Stimulated activated CD4-positive, alpha-beta T cell treated with anti-CD3 and anti-CD28 coated beads, Interleukin-12 subunit alpha, Interleukin-12 subunit beta, amount 100 ng/mL, for 48 hours (primary cell): ENCODE data around the gene NBPF3.
A peak's percentile ranks its signal among the peaks of the same experiment; 100 is the strongest.

ENCODE experiments used
- DNase-seq, 3 donors: peaks; one replicate each; pipeline ENCODE4 v3.0.0-alpha.2; 2020; ENCODE audit warnings: low read depth in 2 of 3, low spot score in 1 of 3

Gene NBPF3

GRCh38 chr1:21491488-21492355 is 51.8 kb downstream of the NBPF3 start:
- DNase-seq = no peak

GRCh38 chr1:21492356-21492625 is 52.4 kb downstream of the NBPF3 start:
- DNase-seq = no peak

DNA sequence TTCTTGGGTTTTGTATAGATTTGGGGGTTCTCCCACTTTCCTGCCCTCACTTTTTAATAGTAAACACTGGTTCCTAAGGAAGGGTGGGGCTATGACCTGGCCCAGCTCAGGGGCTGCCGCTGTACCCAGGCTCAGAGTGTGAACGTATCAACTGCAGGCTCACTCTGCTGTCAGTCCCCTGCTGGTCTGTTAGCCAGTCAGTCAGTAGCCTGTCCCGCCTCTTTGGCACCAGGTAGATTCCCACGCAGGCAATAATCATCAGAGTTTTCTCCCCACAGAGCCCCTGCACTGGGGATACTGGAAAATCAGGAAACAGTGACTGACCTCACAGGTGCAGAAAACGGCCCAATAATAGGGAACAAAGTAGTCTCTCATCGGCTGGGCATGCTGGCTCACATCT is 54.3 kb downstream of the NBPF3 start:
- DNase-seq = no peak

DNA sequence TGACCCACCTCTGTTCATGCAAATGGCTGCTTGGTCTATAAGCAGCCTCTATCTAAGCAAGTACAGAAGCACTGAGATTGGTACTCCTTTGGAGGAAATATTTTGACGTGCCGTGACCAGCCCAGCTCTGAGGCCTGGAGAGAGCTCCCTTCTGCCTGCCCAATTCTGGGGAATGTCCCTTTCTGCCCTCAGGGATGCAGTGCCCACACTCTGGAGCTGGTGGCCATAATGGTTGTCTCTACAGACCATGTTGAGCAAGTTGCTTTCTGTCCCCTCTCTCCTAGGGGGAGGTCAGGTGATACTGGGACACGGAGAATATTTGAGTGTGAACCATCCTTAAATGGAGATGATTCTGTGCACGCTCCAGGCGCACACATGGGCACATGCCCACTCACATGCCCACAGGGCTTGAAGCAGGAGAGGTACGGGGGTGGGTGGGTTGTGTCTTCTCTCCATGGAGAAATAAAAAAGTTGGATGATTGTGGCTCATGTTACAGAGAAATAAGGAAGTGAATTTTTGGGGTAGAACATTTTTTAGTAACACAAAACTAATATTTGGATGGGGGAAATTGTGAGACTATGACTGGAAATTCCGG is 55.4 kb downstream of the NBPF3 start:
- DNase-seq = no peak

DNA sequence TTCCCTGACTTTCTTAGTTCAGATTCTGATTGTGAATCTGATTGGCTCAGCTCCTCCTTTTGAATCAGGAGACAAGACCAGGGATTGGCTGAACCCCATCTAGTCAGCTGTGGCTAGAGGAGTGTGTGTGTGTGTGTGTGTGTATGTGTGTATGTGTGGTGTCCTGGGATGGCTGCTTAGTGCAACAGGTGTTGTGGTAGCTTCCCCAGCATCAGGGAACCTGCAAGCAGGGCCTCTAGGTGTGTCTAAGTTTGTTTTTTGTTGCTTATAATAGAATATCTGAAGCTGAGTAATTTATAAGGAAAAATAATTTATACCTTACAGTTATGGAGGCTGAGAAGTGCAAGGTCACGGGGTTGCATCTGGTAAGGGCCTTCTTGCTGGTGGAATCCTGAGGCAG is 56.1 kb downstream of the NBPF3 start:
- DNase-seq = no peak

DNA sequence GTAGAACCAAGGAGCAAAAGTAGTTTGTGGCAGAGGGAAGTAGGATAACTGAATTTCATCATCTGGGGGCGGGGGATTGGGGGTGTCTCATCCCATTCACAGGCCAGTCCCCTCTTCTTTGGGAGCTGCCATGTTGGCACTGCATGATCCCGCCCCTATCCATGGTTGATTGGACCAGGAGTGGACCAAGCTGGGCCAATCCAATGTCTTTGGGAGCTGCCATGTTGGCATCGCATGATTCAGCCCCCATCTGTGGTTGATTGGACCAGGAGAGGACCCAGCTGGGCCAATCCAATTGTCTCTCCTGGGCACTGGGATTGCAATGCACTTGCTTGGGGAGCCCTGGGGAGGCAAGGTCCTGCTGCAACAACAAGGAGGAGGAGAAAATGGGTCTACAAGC is 56.9 kb downstream of the NBPF3 start:
- DNase-seq = no peak

DNA sequence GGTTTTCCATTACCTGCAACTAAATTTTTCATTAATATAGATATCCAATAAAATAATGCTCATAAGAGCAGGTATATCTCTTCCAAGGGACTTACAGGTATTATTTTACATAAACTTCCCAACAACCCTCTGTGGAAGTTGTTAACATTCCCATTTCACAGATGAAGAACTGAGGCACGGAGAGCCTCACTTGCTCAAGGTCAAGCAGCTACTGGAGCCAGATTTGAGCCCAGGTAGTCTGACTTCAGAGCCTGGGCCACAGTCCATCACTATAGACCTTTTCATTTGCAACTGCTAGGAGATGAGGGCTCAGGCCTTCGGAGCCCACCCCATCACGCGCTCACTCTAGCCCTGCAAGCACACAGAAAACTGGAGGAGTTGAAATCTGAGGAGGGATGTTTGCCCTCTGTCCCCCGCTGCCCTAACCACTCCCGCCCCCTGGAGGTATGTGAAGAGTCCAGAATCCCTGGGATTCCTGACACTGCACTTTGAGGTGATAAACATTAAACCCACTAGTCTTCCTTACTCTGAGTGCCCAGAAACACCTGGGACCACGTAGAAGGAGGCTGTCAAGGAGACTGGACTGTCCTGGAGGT is 57.6 kb downstream of the NBPF3 start:
- DNase-seq = no peak

DNA sequence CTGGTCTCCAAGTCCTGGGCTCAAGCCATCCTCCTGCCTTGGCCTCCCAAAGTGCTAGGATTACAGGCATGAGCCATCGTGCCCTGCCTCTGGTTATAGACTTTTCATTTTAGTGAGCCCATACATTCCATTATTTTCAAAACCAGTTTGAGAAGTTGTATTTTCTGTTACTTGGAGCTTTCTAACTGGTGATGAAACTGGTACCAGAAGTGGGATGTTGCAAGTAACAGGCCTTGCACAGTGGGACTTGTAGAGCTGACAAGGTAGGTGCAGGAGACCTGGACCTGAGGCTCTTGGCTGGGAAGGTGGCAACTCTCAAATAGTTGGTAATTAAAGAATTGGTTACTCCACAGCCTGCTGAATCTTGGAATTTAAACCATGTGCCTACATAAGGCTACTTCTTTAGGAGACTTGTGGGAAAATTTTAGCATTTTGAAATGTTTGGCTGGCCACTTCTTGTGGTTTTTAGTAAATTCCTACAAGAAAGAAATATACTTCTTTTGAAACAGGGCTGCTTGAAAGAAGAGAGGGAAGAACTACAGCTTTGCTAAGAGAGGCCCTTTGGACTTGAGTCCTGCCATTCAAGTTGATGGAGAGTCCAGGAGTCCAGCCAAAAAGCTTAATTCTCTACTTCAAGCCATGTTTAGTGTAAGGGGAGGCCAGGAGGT is 59.5 kb downstream of the NBPF3 start:
- no peak for DNase-seq

GRCh38 chr1:21503706-21504377 is 63.9 kb downstream of the NBPF3 start:
- no peak for DNase-seq

DNA sequence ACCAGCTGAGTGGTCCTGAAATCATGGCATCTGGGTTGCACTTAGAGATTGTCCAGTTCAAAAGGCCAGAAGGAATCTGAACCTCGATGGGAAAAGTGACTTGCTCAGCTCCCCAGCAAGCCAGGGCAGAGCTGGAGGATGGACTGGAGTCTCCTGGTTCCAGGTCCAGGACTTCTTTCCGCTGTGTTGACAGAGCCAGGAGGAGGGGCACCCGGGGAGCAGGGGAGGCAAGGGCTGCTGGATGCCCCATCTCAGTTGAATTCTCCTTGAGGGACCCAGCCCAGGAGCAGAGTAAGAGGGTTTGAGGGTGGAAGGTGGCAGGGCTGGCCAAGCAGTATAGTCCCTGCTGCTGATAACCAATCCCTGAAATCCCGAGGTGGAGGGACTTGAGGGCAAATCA is 66.9 kb downstream of the NBPF3 start:
- DNase-seq = no peak

DNA sequence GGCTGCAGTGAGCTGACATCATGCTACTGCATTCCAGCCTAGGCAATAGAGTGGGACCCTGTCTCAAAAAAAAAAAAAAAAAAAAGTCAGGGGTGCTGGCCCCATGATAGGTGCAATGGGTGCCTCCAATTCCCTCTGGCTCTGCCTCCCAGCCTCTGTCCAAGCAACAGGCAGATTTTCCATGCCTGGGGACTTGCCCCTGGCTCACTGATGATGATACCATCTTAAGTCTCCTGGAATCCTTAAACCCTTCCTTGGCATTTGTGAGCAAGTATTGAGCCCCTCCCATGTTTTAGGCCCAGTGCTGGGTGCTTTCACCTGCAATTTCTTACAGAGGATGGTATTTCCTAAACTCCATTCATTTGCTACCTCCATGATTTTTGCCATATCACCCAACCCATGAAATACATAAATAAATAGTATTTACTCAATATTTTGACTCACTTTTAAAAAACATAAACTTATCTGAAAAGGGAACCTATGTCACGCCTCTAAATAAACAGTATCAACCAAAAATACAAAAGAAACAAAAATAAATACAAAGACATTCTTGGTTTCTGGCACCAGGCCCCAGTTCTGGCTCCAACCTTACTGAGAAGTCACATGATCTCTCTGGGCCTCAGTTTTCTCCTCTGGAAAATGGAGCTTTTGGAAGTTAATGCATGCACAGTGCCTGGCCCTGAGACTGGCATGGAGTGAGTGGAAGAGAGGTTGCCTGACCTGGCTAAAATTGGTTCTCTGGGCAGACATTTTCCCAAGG is 67.8 kb downstream of the NBPF3 start:
- no peak for DNase-seq

DNA sequence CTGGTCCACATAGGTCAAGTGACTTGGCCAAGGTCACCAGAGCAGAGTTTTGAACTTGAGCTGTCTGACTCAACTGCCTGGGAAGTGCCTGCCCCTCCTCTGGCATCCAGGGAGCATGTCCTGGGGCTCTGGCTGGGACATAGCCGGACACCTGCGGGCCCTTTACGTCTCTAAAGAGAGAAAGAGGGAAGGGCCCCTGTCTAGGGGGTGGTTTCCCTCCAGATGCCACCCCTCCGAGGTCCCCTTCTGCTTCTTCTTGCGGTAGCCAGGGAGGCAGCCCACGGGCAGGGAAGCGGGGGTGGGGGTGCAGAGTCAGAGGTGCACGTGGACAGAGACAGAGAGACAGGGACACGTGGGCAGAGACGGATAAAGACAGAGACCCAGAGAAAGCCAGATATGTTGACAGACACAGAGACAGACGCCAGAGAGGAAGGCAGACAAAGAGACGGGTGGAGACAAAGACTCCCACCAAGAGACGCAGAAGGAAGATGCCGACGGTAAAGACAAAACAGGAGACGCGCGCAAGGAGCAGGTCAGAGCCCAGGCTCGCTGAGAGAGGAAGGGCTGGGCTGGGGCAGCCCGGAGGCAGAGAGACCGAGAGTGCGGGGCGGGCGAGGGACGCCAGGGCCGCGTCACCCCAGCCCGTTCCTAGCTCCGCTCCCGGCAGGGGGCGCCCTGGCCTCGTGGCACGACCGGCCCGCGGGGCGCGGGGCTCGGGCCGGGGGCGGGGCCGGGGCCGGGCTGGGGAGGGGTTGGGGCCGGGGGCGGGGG is 68.8 kb downstream of the NBPF3 start:
- DNase-seq = peak; percentile 23 to 69 (median 44)

DNA sequence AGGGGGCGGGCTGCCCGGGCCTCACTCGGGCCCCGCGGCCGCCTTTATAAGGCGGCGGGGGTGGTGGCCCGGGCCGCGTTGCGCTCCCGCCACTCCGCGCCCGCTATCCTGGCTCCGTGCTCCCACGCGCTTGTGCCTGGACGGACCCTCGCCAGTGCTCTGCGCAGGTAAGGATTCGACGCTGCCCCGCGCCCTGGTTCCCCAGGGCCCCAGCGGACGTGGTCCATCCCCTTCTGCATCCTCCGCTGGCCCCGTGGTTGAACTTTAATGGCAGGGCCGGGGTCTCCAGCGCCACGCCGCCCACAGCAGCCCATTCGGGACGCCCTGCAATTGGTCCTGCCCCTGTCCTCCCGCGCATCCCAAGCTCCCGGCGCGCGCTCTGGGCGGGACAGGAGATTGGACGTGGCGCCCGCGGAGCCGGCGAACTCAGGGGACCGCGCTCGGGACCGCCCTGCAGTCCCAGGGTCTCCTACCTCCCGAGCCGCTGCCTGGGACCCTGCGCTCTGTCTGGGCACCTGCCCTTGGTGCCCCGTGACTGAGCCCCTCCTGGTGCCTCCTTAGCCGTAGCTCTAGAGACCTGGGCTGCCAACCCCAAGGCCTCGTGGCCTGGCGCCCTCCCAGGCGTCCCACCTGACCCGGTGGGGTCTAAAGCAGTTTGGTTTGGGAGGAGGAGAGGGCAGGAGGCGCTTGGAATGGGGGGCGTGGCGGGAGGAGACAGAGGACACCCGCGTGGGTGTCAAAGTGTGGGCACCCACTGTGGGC is 69.6 kb downstream of the NBPF3 start, which contains the start of gene ALPL:
Gene ALPL, plus strand, starts transcription at position 73 of the 762 bp plus-strand sequence. CDS start 44,659 bp downstream, outside the sequence.
- no peak for DNase-seq

DNA sequence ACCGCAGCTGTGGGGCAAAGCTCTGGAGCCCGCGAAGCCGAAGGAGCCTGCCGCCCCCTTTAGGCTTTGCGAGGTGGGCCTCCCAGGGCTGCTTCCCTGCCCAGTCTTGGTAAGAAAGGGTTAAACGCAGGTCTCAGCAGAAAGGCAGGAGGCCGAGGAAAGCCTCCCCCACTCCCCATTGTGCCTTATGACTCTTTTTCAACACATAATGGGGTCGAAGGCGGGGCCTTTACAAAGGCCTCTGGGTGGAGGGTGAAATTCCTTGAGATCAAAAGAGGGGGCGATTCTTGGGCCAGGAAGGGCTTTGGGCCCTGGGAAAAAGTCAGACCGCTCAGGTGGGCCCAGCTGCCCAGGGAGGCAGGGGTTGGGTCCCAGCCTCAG is 70.2 kb downstream of the NBPF3 start:
- DNase-seq = no peak

- no peak for DNase-seq
Observed at GRCh38 chr1:21510885-21511578, 71.1 kb downstream of the NBPF3 start.

GRCh38 chr1:21511579-21512522 is 71.9 kb downstream of the NBPF3 start:
- DNase-seq = no peak

DNA sequence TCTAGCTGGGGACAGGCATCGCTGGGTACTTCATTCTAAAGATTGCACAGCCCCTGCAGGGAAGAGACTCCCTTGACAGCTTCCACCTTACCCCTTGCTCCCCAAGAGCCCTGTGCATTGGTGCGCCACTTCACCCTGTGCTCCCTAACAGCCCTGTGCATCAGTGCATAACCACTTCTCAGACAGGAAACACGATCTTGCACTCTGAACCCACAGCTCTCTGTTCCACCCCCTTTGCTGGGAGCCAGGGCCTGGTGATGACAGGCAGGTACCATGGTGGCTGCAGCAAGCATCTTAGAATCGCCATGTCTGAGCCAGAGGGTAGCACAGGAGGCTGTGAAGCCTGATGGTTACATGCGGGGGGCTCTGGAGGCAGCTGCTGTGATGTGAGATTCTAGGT is 74.3 kb downstream of the NBPF3 start:
- no peak for DNase-seq
